ENCODE measurements around the gene MFRP. TPM values are rescaled to one million over a fixed set of nuclear protein-coding genes. Genes with fewer than 3 reads are reported as not detected.

The MFRP gene
- total and polyA plus RNA-seq, 7 experiments from 2014 or later: not detected

- Mint-ChIP-seq H3K4me3 (peak overlapping the region in 8 of 10 donors; percentile 14 to 99 (median 74)), H3K27ac (peak overlapping the region in 3 of 9 donors; percentile 49 to 64 (median 59)), H3K4me1 (peaks cover 22 to 67% (median 47%) of the 10 kb centered on the region in 7 donors), H3K9me3 (no peaks in the 10 kb centered on the region), H3K27me3 (peaks cover 19 to 25% (median 23%) of the 10 kb centered on the region in 5 donors), H3K36me3 (peaks cover 0 to 10% (median 0%) of the 10 kb centered on the region in 5 donors)
- POLR2A ChIA-PET: interaction anchor here (0.8 kb wide), 1 partner anchor 271 kb away, joined by 4 read pairs; no protein-coding TSS in a partner anchor
- Histone ChIP-seq H3K4me1 (ENCODE audit: control insufficient read depth in 2 of 2, insufficient read depth in 2 of 2, low read length in 2 of 2) (peaks cover 12 to 15% of the 10 kb centered on the region in 2 donors), H3K27ac (ENCODE audit: low read depth, low read length) (no peak overlapping the region), H3K9me3 (ENCODE audit: control insufficient read depth in 2 of 3, low read length in 3 of 3) (no peaks in the 10 kb centered on the region), H3K36me3 (ENCODE audit: control insufficient read depth in 2 of 3, insufficient read depth in 3 of 3, low read length in 3 of 3) (peaks cover 0 to 15% (median 0%) of the 10 kb centered on the region in 3 experiments), H3K27me3 (ENCODE audit: control insufficient read depth in 2 of 2, insufficient read depth in 2 of 2, low read length in 2 of 2) (peaks cover 4 to 16% of the 10 kb centered on the region in 2 donors), H3K4me3 (ENCODE audit: low read length) (no peak overlapping the region)
- intact Hi-C loops (cut with micrococcal nuclease): loop anchor here in 1 of 2 donors (5.0 kb wide), 1 partner anchor 130 kb away; the partner anchor contains the start of gene CBL
- DNase-seq (no peak), ATAC-seq (no peak)
- CTCF ChIA-PET: interaction anchor here (0.5 to 1.8 kb wide), 11 partner anchors 10 to 670 kb away, joined by 3 to 8 read pairs (median 4); partner anchors contain the start of gene CBL
These were observed 9.6 kb downstream of the MFRP start for GRCh38 chr11:119336744-119337469.

GRCh38 chr11:119335655-119336543 lies 10.6 kb downstream of the MFRP start:
- no peaks in the 10 kb centered on the region for H3K9me3 ChIP-seq (ENCODE audit: control insufficient read depth in 2 of 3, low read length in 3 of 3)
- H3K27me3 ChIP-seq (ENCODE audit: control insufficient read depth in 2 of 2, insufficient read depth in 2 of 2, low read length in 2 of 2): peaks cover 4 to 16% of the 10 kb centered on the region in 2 donors
- Mint-ChIP-seq H3K27me3 (peaks cover 14 to 19% (median 17%) of the 10 kb centered on the region in 5 donors), H3K9me3 (no peaks in the 10 kb centered on the region), H3K4me3 (peak overlapping the region; percentile 88 to 99 (median 98)), H3K36me3 (peaks cover 0 to 10% (median 0%) of the 10 kb centered on the region in 5 donors), H3K4me1 (peaks cover 22 to 64% (median 43%) of the 10 kb centered on the region in 7 donors), H3K27ac (peak overlapping the region in 6 of 9 donors; percentile 49 to 99 (median 91))
- H3K36me3 ChIP-seq (ENCODE audit: control insufficient read depth in 2 of 3, insufficient read depth in 3 of 3, low read length in 3 of 3): peaks cover 0 to 15% (median 0%) of the 10 kb centered on the region in 3 experiments
- CTCF ChIA-PET: interaction anchor here (1.0 kb wide), 1 partner anchor 13 kb away, joined by 4 read pairs; no protein-coding TSS in a partner anchor
- no peak overlapping the region for H3K27ac ChIP-seq (ENCODE audit: low read depth, low read length)
- ATAC-seq (no peak), DNase-seq (no peak)
- H3K4me3 ChIP-seq (ENCODE audit: low read length): no peak overlapping the region
- peaks cover 12 to 15% of the 10 kb centered on the region in 2 donors for H3K4me1 ChIP-seq (ENCODE audit: control insufficient read depth in 2 of 2, insufficient read depth in 2 of 2, low read length in 2 of 2)
- intact Hi-C loops (cut with micrococcal nuclease): loop anchor here in 1 of 2 donors (2.0 to 5.0 kb wide), 2 partner anchors 129 to 317 kb away; partner anchors contain the start of genes CBL, RPS25 and TRAPPC4
- POLR2A ChIA-PET: interaction anchor here (0.6 kb wide), 1 partner anchor 159 kb away, joined by 3 read pairs; no protein-coding TSS in a partner anchor

DNA sequence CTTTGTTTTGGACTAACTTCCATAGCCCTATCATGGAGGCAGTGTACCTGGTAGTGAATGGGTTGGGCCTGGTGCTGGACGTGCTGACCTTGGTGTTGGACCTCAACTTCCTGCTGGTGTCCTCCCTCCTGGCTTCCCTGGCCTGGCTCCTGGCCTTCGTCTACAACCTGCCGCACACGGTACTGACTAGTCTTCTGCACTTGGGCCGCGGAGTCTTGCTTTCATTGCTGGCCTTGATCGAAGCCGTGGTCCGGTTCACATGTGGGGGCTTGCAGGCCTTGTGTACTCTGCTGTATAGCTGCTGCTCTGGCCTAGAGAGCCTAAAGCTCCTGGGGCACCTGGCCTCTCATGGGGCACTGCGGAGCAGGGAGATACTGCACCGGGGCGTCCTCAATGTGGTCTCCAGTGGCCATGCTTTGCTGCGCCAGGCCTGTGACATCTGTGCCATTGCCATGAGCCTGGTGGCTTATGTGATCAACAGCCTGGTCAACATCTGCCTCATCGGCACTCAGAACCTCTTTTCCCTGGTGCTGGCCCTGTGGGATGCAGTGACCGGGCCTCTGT lies 11.3 kb downstream of the MFRP start:
- ChIA-PET CTCF (no interaction called here), POLR2A (interaction anchor here (0.6 to 1.2 kb wide), 5 partner anchors 9 to 298 kb away, joined by 3 to 7 read pairs (median 3); no protein-coding TSS in a partner anchor)
- Histone ChIP-seq H3K36me3 (ENCODE audit: control insufficient read depth in 2 of 3, insufficient read depth in 3 of 3, low read length in 3 of 3) (peaks cover 0 to 15% (median 0%) of the 10 kb centered on the region in 3 experiments), H3K27me3 (ENCODE audit: control insufficient read depth in 2 of 2, insufficient read depth in 2 of 2, low read length in 2 of 2) (peaks cover 4 to 11% of the 10 kb centered on the region in 2 donors), H3K27ac (ENCODE audit: low read depth, low read length) (peak overlapping the region; percentile 89), H3K4me1 (ENCODE audit: control insufficient read depth in 2 of 2, insufficient read depth in 2 of 2, low read length in 2 of 2) (peaks cover 12 to 14% of the 10 kb centered on the region in 2 donors), H3K4me3 (ENCODE audit: low read length) (peak overlapping the region; percentile 60), H3K9me3 (ENCODE audit: control insufficient read depth in 2 of 3, low read length in 3 of 3) (no peaks in the 10 kb centered on the region)
- no peak for DNase-seq
- peak overlapping the region; percentile 91 to 99 (median 97) for H3K27ac Mint-ChIP-seq
- no peak for ATAC-seq
- peaks cover 0 to 10% (median 0%) of the 10 kb centered on the region in 5 donors for H3K36me3 Mint-ChIP-seq
- H3K27me3 Mint-ChIP-seq: peaks cover 11 to 23% (median 19%) of the 10 kb centered on the region in 5 donors
- H3K4me3 Mint-ChIP-seq: peak overlapping the region; percentile 88 to 99 (median 98)
- intact Hi-C loops (cut with micrococcal nuclease): loop anchor here in 1 of 2 donors (2.0 to 5.0 kb wide), 2 partner anchors 128 to 316 kb away; partner anchors contain the start of genes CBL, RPS25 and TRAPPC4
- peaks cover 22 to 61% (median 41%) of the 10 kb centered on the region in 7 donors for H3K4me1 Mint-ChIP-seq
- no peaks in the 10 kb centered on the region for H3K9me3 Mint-ChIP-seq

DNA sequence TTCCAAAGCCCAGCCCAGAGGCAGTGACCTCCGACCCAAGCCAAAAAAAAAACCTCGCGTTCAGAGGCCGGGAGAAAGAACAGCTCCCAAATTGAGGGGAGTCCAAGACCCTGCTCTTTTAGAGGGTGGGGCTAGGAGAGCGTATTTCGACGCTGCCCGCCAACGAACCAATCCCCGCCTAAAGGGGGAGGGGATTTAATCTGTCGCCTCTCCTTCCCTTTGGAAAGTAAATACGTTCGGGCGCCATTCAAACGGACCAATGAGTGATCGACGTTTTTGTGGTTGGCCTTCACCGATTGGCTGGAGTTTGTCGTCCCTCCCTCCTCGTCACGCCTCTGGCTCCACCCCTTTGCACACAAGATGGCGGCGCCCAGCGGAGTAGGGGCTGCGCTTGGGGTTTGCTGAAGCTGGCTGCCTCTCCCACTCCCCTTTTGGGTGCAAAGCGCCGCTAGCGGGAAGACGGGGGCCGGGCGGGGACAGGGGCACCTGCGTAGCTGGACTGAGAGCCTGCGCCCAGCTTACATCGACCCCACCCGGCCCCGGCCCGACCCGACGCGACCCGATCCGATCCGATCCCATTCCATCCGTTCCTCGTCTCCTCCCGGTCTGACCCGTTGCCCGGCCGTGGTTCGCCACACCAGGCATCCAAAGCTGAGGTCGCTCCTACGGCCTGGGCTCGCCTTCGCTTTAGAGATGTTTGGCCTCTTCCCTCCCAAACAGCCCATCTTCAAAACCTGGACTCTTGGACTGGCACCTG lies 12.2 kb downstream of the MFRP start, which contains the start of gene RNF26:
RNF26 (plus strand) TSS at position 354 of the 757 bp plus-strand sequence. CDS start 596 bp downstream, outside the sequence.
- Histone ChIP-seq H3K27me3 (ENCODE audit: control insufficient read depth in 2 of 2, insufficient read depth in 2 of 2, low read length in 2 of 2) (peaks cover 4 to 9% of the 10 kb centered on the region in 2 donors), H3K36me3 (ENCODE audit: control insufficient read depth in 2 of 3, insufficient read depth in 3 of 3, low read length in 3 of 3) (peaks cover 0 to 15% (median 0%) of the 10 kb centered on the region in 3 experiments), H3K9me3 (ENCODE audit: control insufficient read depth in 2 of 3, low read length in 3 of 3) (no peaks in the 10 kb centered on the region), H3K4me3 (ENCODE audit: low read length) (peak within 1 kb of the TSS; percentile 60), H3K27ac (ENCODE audit: low read depth, low read length) (peak within 1 kb of the TSS; percentile 89), H3K4me1 (ENCODE audit: control insufficient read depth in 2 of 2, insufficient read depth in 2 of 2, low read length in 2 of 2) (peaks cover 10 to 12% of the 10 kb centered on the region in 2 donors)
- ChIA-PET CTCF (interaction anchor here (0.6 to 3.3 kb wide), 2 partner anchors 10 to 12 kb away, joined by 3 to 15 read pairs; no protein-coding TSS in a partner anchor), POLR2A (interaction anchor here (0.6 to 1.3 kb wide), 8 partner anchors 9 to 983 kb away, joined by 3 to 7 read pairs (median 3); partner anchors contain the start of gene CBL)
- Mint-ChIP-seq H3K9me3 (no peaks in the 10 kb centered on the region), H3K4me3 (peak within 1 kb of the TSS; percentile 88 to 99 (median 98)), H3K27ac (peak within 1 kb of the TSS; percentile 91 to 99 (median 97)), H3K27me3 (peaks cover 9 to 30% (median 19%) of the 10 kb centered on the region in 5 donors), H3K36me3 (peaks cover 0 to 10% (median 0%) of the 10 kb centered on the region in 5 donors), H3K4me1 (peaks cover 22 to 59% (median 41%) of the 10 kb centered on the region in 7 donors)
- peak; percentile 98 for ATAC-seq
- intact Hi-C loops (cut with micrococcal nuclease): loop anchor here (1.0 to 2.0 kb wide), 4 partner anchors 13 to 316 kb away; partner anchors contain the start of genes USP2 (in 2 of the 2), HINFP (in 1 of the 2), RPS25 (in 1 of the 2) and TRAPPC4 (in 1 of the 2)
- DNase-seq: peak; percentile 82 to 96 (median 94)

DNA sequence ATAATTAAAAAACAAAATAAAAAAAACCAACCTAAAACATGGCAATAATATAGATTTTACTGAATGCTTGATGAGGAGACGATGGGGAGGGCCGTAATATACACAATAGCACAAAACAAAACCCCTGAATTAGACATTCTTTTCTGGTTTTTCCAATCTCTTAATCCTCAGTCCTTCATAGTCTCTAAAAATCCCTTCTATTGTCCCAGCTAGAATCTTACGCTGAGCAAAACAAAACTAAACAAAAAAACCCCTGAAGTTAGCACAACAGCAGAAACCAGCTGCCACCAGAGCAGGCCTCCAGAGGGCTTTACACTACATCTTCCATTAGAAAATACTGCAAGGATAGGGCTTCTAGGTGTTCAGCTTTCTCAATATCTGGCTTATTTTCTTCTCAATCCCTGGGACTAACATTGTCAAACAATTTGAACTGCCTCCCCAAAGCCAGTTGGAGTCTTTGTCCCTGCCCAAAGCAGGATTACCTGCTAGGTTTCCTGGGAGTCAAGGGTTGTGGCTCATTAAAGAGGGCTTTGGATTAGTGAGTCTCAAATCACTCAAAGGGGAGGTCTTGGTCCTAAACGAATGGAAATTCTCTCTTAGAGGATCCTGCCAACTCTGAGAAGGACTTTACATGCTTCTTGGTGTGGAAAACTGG lies 14.3 kb downstream of the MFRP start:
- Mint-ChIP-seq H3K4me3 (peak overlapping the region in 9 of 10 donors; percentile 18 to 99 (median 94)), H3K9me3 (no peaks in the 10 kb centered on the region), H3K27ac (peak overlapping the region in 4 of 9 donors; percentile 75 to 99 (median 84)), H3K4me1 (peaks cover 13 to 41% (median 31%) of the 10 kb centered on the region in 7 donors), H3K36me3 (peaks cover 0 to 6% (median 0%) of the 10 kb centered on the region in 5 donors), H3K27me3 (peaks cover 0 to 27% (median 8%) of the 10 kb centered on the region in 5 donors)
- no peak for DNase-seq
- intact Hi-C loops (cut with micrococcal nuclease): no loop called here
- Histone ChIP-seq H3K36me3 (ENCODE audit: control insufficient read depth in 2 of 3, insufficient read depth in 3 of 3, low read length in 3 of 3) (peaks cover 0 to 15% (median 0%) of the 10 kb centered on the region in 3 experiments), H3K4me1 (ENCODE audit: control insufficient read depth in 2 of 2, insufficient read depth in 2 of 2, low read length in 2 of 2) (peaks cover 5 to 12% of the 10 kb centered on the region in 2 donors), H3K27me3 (ENCODE audit: control insufficient read depth in 2 of 2, insufficient read depth in 2 of 2, low read length in 2 of 2) (no peaks in the 10 kb centered on the region), H3K4me3 (ENCODE audit: low read length) (no peak overlapping the region), H3K9me3 (ENCODE audit: control insufficient read depth in 2 of 3, low read length in 3 of 3) (no peaks in the 10 kb centered on the region), H3K27ac (ENCODE audit: low read depth, low read length) (no peak overlapping the region)
- ATAC-seq: no peak
- ChIA-PET POLR2A (interaction anchor here (1.3 to 1.5 kb wide), 2 partner anchors 19 to 27 kb away, joined by 3 to 5 read pairs; no protein-coding TSS in a partner anchor), CTCF (interaction anchor here (3.3 kb wide), 1 partner anchor 10 kb away, joined by 15 read pairs; no protein-coding TSS in a partner anchor)
